ENCODE measurements around the gene PGAM2.
"Not testable (repeated sequence)": the region's sequence is repeated elsewhere in the genome, so short reads cannot be mapped to it uniquely, and the experiment has no call there.

Gene PGAM2

DNA sequence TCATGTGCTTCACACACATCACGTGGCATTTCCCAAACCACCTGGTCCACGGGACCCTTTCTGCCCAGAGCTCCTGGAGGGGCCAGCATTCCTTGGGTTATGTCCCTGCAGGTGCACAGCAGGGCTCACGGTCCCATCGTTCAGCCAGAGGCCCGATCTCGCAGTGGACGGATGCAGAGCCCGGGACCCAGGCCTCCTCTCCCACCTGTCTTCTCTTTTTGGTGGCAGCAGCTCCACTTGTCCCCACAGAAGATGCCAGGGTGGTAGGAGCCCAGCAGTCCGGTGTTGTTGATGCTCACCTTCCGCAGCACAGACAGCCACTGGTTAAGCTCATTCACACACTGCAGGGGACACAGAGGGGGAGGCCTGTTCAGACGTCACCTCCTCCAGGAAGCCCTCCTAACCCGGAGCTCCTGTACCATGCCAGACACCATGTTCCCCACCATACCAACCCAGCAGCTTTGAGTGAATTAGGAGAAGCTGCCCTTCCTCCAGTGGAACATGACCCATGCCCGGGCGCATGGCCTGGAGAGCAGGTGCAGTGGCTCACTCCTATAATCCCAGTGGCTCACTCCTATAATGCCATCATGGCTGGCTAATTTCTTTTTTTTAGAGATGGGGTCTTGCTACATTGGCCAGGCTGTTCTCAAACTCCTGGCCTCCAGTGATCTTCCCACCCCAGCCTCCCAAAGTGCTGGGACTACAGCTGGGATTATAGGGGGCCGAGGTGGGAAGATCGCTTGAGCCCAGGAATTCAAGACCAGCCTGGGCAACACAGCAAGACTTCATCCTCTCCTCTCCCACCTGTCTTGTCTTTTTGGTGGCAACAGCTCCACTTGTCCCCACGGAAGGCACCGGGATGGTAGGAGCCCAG lies 31.2 kb downstream of the PGAM2 start:
- not testable (repeated sequence) for H4K8ac ChIP-seq (ENCODE audit: low read length); H3K9me3 ChIP-seq (ENCODE audit: control insufficient read depth, low read length); H2BK15ac ChIP-seq (ENCODE audit: low read depth, poor library complexity, severe bottlenecking); H3K4me2 ChIP-seq (ENCODE audit: low read length, poor library complexity, severe bottlenecking); H3K36me3 ChIP-seq (ENCODE audit: control insufficient read depth in 1 of 2, insufficient read depth in 2 of 2, low read depth in 1 of 2, low read length in 2 of 2); H2BK5ac ChIP-seq (ENCODE audit: low read depth, low read length, poor library complexity, severe bottlenecking); H2AK5ac ChIP-seq (ENCODE audit: low read length, severe bottlenecking); H3K27ac ChIP-seq (ENCODE audit: low read length, poor library complexity, severe bottlenecking); H3K23ac ChIP-seq (ENCODE audit: low read length in 2 of 2); H3K18ac ChIP-seq (ENCODE audit: low read depth in 1 of 2, low read length in 2 of 2); H2AFZ ChIP-seq (ENCODE audit: low read depth, low read length); H3K4me3 ChIP-seq (ENCODE audit: insufficient read depth in 1 of 2, low read depth in 1 of 2, low read length in 2 of 2); H4K91ac ChIP-seq (ENCODE audit: low read length); H3K79me1 ChIP-seq (replicated peaks; ENCODE audit: low read length, poor library complexity, severe bottlenecking); H3K4me1 ChIP-seq (ENCODE audit: control insufficient read depth, insufficient read depth, low read depth, low read length); H2BK120ac ChIP-seq (ENCODE audit: low read depth, low read length); DNase-seq; H2BK12ac ChIP-seq (ENCODE audit: low read length in 2 of 2); H3K14ac ChIP-seq (ENCODE audit: low read length in 2 of 2); H3K9ac ChIP-seq (ENCODE audit: low read length); H3K27me3 ChIP-seq (ENCODE audit: control insufficient read depth in 1 of 2, insufficient read depth in 1 of 2, low read length in 2 of 2); H3K4ac ChIP-seq (ENCODE audit: low read depth in 1 of 2, low read length in 2 of 2)
- WGBS = 93% methylated on average over 4 of the region's 18 CpGs

DNA sequence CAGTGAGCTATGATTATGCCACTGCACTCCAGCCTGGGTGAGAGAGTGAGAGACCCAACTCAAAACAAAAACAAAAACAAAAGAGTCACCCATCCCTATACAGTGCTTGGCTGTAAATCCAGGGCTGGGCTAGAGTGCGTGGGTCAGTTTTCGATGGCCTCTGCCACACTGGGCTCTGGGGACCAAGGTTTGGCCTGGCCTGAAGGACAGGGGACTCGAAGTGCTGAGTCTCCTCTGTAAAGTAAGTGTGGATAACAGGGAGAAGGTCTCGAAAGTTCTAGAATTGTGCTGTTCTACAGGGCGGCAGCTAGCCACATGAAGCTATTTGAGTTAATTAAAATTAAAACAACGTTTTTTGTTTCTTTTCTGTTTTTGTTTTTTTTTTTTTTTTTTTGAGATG lies 33.3 kb downstream of the PGAM2 start:
- not testable (repeated sequence) for H2AFZ ChIP-seq (ENCODE audit: low read depth, low read length)

DNA sequence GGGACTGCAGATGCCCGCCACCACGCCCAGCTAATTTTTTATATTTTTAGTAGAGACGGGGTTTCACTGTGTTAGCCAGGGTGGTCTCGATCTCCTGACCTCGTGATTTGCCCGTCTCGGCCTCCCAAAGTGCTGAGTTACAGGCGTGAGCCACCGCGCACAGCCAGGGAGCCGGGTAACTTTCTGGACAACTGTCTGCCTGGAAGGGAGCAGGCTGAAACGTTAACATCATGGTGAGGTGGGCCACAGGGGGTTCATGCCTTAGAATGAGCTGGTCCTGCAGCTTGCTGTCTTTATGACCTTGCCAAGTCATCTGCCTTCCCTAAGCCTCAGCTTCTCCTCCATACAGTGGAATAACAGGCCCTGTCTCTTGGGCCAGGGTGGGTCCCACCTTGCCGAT lies 34.0 kb downstream of the PGAM2 start:
- H2AK5ac ChIP-seq (ENCODE audit: low read length, severe bottlenecking); H3K27ac ChIP-seq (ENCODE audit: low read length, poor library complexity, severe bottlenecking); H4K91ac ChIP-seq (ENCODE audit: low read length); H2AFZ ChIP-seq (ENCODE audit: low read depth, low read length); DNase-seq; H2BK5ac ChIP-seq (ENCODE audit: low read depth, low read length, poor library complexity, severe bottlenecking); H3K27me3 ChIP-seq (ENCODE audit: control insufficient read depth in 1 of 2, insufficient read depth in 1 of 2, low read length in 2 of 2); H2BK15ac ChIP-seq (ENCODE audit: low read depth, poor library complexity, severe bottlenecking); H3K4me3 ChIP-seq (ENCODE audit: insufficient read depth in 1 of 2, low read depth in 1 of 2, low read length in 2 of 2); H3K4ac ChIP-seq (ENCODE audit: low read depth in 1 of 2, low read length in 2 of 2); H2BK12ac ChIP-seq (ENCODE audit: low read length in 2 of 2); H3K14ac ChIP-seq (ENCODE audit: low read length in 2 of 2); H3K79me1 ChIP-seq (replicated peaks; ENCODE audit: low read length, poor library complexity, severe bottlenecking); H2BK120ac ChIP-seq (ENCODE audit: low read depth, low read length); H3K4me1 ChIP-seq (ENCODE audit: control insufficient read depth, insufficient read depth, low read depth, low read length); H4K8ac ChIP-seq (ENCODE audit: low read length); H3K9ac ChIP-seq (ENCODE audit: low read length); H3K4me2 ChIP-seq (ENCODE audit: low read length, poor library complexity, severe bottlenecking); H3K9me3 ChIP-seq (ENCODE audit: control insufficient read depth, low read length); H3K23ac ChIP-seq (ENCODE audit: low read length in 2 of 2); H3K18ac ChIP-seq (ENCODE audit: low read depth in 1 of 2, low read length in 2 of 2); H3K36me3 ChIP-seq (ENCODE audit: control insufficient read depth in 1 of 2, insufficient read depth in 2 of 2, low read depth in 1 of 2, low read length in 2 of 2): not testable (repeated sequence)
- WGBS = 88% methylated on average over 3 of the region's 13 CpGs

More for the DNA sequence above, 33.3 kb downstream of the PGAM2 start:
- H2BK5ac ChIP-seq (ENCODE audit: low read depth, low read length, poor library complexity, severe bottlenecking); H3K18ac ChIP-seq (ENCODE audit: low read depth in 1 of 2, low read length in 2 of 2); H3K4ac ChIP-seq (ENCODE audit: low read depth in 1 of 2, low read length in 2 of 2); H2BK120ac ChIP-seq (ENCODE audit: low read depth, low read length); H2BK12ac ChIP-seq (ENCODE audit: low read length in 2 of 2); H4K91ac ChIP-seq (ENCODE audit: low read length); H2AK5ac ChIP-seq (ENCODE audit: low read length, severe bottlenecking); DNase-seq; H3K4me1 ChIP-seq (ENCODE audit: control insufficient read depth, insufficient read depth, low read depth, low read length); H3K9me3 ChIP-seq (ENCODE audit: control insufficient read depth, low read length); H3K79me1 ChIP-seq (replicated peaks; ENCODE audit: low read length, poor library complexity, severe bottlenecking); H3K27ac ChIP-seq (ENCODE audit: low read length, poor library complexity, severe bottlenecking); H2BK15ac ChIP-seq (ENCODE audit: low read depth, poor library complexity, severe bottlenecking); H3K27me3 ChIP-seq (ENCODE audit: control insufficient read depth in 1 of 2, insufficient read depth in 1 of 2, low read length in 2 of 2); H4K8ac ChIP-seq (ENCODE audit: low read length); H3K9ac ChIP-seq (ENCODE audit: low read length); H3K23ac ChIP-seq (ENCODE audit: low read length in 2 of 2); H3K4me2 ChIP-seq (ENCODE audit: low read length, poor library complexity, severe bottlenecking); H3K36me3 ChIP-seq (ENCODE audit: control insufficient read depth in 1 of 2, insufficient read depth in 2 of 2, low read depth in 1 of 2, low read length in 2 of 2); H3K14ac ChIP-seq (ENCODE audit: low read length in 2 of 2); H3K4me3 ChIP-seq (ENCODE audit: insufficient read depth in 1 of 2, low read depth in 1 of 2, low read length in 2 of 2): not testable (repeated sequence)
- 90% methylated on average over 2 of the region's 6 CpGs for WGBS

DNA sequence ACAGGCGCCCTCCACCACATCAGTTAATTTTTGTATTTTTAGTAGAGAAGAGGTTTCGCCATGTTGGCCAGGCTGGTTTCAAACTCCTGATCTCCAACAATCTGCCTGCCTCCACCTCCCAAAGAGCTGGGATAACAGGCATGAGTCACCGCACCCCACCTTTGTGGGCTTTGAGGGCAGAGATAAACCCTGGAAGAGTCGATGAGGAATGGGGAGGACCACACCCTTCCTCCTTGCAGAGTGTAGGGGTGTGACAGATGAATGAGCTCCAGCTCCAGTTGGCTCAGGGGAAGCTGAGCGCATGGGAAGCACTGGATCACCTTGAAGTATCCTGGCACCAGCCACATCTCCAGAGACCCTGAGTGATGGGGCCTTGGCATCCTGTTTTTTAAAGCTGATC lies 35.3 kb downstream of the PGAM2 start:
- H2AFZ ChIP-seq (ENCODE audit: low read depth, low read length); H3K18ac ChIP-seq (ENCODE audit: low read depth in 1 of 2, low read length in 2 of 2); H3K9ac ChIP-seq (ENCODE audit: low read length); H4K8ac ChIP-seq (ENCODE audit: low read length); H3K9me3 ChIP-seq (ENCODE audit: control insufficient read depth, low read length); H2BK12ac ChIP-seq (ENCODE audit: low read length in 2 of 2); H3K4me3 ChIP-seq (ENCODE audit: insufficient read depth in 1 of 2, low read depth in 1 of 2, low read length in 2 of 2); H3K36me3 ChIP-seq (ENCODE audit: control insufficient read depth in 1 of 2, insufficient read depth in 2 of 2, low read depth in 1 of 2, low read length in 2 of 2); DNase-seq; H3K23ac ChIP-seq (ENCODE audit: low read length in 2 of 2); H3K27ac ChIP-seq (ENCODE audit: low read length, poor library complexity, severe bottlenecking); H3K27me3 ChIP-seq (ENCODE audit: control insufficient read depth in 1 of 2, insufficient read depth in 1 of 2, low read length in 2 of 2); H3K79me1 ChIP-seq (replicated peaks; ENCODE audit: low read length, poor library complexity, severe bottlenecking); H2BK5ac ChIP-seq (ENCODE audit: low read depth, low read length, poor library complexity, severe bottlenecking); H2AK5ac ChIP-seq (ENCODE audit: low read length, severe bottlenecking); H3K4me2 ChIP-seq (ENCODE audit: low read length, poor library complexity, severe bottlenecking); H3K4ac ChIP-seq (ENCODE audit: low read depth in 1 of 2, low read length in 2 of 2); H4K91ac ChIP-seq (ENCODE audit: low read length); H2BK120ac ChIP-seq (ENCODE audit: low read depth, low read length); H3K14ac ChIP-seq (ENCODE audit: low read length in 2 of 2); H2BK15ac ChIP-seq (ENCODE audit: low read depth, poor library complexity, severe bottlenecking); H3K4me1 ChIP-seq (ENCODE audit: control insufficient read depth, insufficient read depth, low read depth, low read length): not testable (repeated sequence)
- no CpG with 5 or more reads among the region's 5 CpGs for WGBS
